Measurements from ENCODE around the gene LEMD2. TPM values are rescaled to one million over a fixed set of nuclear protein-coding genes. Genes with fewer than 3 reads are reported as not detected.

LEMD2 gene
- total and polyA plus RNA-seq, 10 donors: 38.6 to 97.6 (median 61.6) TPM

- Histone ChIP-seq H3K4me3 (no peak overlapping the region), H3K27ac (peak overlapping the region in 1 of 8 donors; percentile 38), H3K36me3 (peaks cover 0 to 15% (median 0%) of the 10 kb centered on the region in 6 donors), H3K9me3 (no peaks in the 10 kb centered on the region), H3K27me3 (replicated peaks in 1 of 7) (peaks cover 0 to under 1% (median 0%) of the 10 kb centered on the region in 7 donors), H3K4me1 (peaks cover 0 to 17% (median 6%) of the 10 kb centered on the region in 6 donors)
- WGBS, 5 donors: 79 to 91% (median 87%) methylated on average over 6 of the region's 6 CpGs
- no peak for DNase-seq
- intact Hi-C loops (cut with DNase I; ENCODE audit: low total_unique reads): no loop called here
- TF ChIP-seq POLR2AphosphoS5 (IDR thresholded peaks at IDR 0.05) (no peak), POLR2A (IDR thresholded peaks at IDR 0.05) (no peak)
- TF ChIP-seq, protein P1, sequence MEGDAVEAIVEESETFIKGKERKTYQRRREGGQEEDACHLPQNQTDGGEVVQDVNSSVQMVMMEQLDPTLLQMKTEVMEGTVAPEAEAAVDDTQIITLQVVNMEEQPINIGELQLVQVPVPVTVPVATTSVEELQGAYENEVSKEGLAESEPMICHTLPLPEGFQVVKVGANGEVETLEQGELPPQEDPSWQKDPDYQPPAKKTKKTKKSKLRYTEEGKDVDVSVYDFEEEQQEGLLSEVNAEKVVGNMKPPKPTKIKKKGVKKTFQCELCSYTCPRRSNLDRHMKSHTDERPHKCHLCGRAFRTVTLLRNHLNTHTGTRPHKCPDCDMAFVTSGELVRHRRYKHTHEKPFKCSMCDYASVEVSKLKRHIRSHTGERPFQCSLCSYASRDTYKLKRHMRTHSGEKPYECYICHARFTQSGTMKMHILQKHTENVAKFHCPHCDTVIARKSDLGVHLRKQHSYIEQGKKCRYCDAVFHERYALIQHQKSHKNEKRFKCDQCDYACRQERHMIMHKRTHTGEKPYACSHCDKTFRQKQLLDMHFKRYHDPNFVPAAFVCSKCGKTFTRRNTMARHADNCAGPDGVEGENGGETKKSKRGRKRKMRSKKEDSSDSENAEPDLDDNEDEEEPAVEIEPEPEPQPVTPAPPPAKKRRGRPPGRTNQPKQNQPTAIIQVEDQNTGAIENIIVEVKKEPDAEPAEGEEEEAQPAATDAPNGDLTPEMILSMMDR (IDR thresholded peaks at IDR 0.05 in 8 of 11, conservative IDR thresholded peaks at IDR 0.05 in 3 of 11): no peak
Observed at GRCh38 chr6:33729059-33729458, 59.9 kb downstream of the LEMD2 start.

DNA sequence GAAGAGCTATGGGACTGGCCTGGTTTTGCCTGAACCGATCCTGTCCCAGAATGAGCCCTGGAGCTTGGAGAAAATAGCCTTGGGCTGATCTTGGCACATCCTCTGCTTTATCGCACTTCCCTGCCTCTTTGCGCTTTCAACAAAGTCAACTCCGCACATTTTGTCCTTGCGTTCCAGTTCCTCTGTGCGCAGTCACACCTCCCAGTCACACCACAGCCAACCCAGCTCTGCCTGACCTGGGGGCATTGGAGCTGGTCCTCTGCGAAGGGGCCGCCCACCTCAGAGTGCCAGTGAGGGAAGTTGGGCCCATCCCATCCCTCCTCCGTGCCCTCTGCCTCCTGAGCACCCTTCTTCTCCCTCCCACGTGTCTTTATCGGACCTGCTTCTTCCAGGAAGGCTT is 60.5 kb downstream of the LEMD2 start:
- Histone ChIP-seq H3K27ac (peak overlapping the region in 1 of 8 donors; percentile 38), H3K36me3 (peaks cover 0 to 9% (median 0%) of the 10 kb centered on the region in 6 donors), H3K27me3 (replicated peaks in 1 of 7) (peaks cover 0 to 7% (median 0%) of the 10 kb centered on the region in 7 donors), H3K4me1 (peaks cover 0 to 17% (median 6%) of the 10 kb centered on the region in 6 donors), H3K9me3 (no peaks in the 10 kb centered on the region), H3K4me3 (no peak overlapping the region)
- intact Hi-C loops (cut with DNase I; ENCODE audit: low total_unique reads): no loop called here
- no peak for DNase-seq
- peak; percentile 17 to 34 (median 20) for TF ChIP-seq POLR2AphosphoS5 (IDR thresholded peaks at IDR 0.05)
- TF ChIP-seq, protein P1 (IDR thresholded peaks at IDR 0.05 in 8 of 11, conservative IDR thresholded peaks at IDR 0.05 in 3 of 11): no peak
- 71 to 86% (median 79%) methylated on average over 11 of the region's 11 CpGs for WGBS, 5 donors

DNA sequence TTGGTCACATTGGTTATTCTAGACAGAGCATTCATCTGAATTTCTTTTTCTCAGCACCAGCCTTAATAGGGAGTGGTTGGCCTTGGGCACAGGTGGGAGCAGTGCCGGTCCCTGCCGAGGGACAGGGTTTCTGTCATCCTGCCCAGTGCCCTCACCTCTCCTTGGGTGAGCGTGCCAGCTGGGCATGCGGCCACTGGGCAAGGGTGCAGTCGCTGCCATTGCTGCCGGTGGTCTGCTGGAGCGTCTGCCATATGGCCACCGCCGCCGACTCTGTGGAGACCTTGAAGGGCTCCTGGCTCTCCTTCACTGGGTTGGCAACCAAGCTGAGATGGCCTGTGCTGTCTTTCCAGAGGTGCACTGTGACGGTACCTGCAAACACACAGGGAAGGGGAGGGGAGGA is 61.0 kb downstream of the LEMD2 start:
- H3K4me3 ChIP-seq: no peak overlapping the region
- WGBS, 5 donors: 78 to 85% (median 81%) methylated on average over 9 to 11 of the region's 11 CpGs
- no peak for DNase-seq
- peaks cover 0 to 5% (median 0%) of the 10 kb centered on the region in 6 donors for H3K36me3 ChIP-seq
- no peaks in the 10 kb centered on the region for H3K9me3 ChIP-seq
- peaks cover 0 to 10% (median 0%) of the 10 kb centered on the region in 7 donors for H3K27me3 ChIP-seq (replicated peaks in 1 of 7)
- H3K27ac ChIP-seq: peak overlapping the region in 1 of 8 donors; percentile 38
- peaks cover 0 to 17% (median 6%) of the 10 kb centered on the region in 6 donors for H3K4me1 ChIP-seq
- intact Hi-C loops (cut with DNase I; ENCODE audit: low total_unique reads): no loop called here
- TF ChIP-seq, protein P1 (IDR thresholded peaks at IDR 0.05 in 8 of 11, conservative IDR thresholded peaks at IDR 0.05 in 3 of 11): no peak
- TF ChIP-seq POLR2A (IDR thresholded peaks at IDR 0.05) (no peak), POLR2AphosphoS5 (IDR thresholded peaks at IDR 0.05) (no peak)

DNA sequence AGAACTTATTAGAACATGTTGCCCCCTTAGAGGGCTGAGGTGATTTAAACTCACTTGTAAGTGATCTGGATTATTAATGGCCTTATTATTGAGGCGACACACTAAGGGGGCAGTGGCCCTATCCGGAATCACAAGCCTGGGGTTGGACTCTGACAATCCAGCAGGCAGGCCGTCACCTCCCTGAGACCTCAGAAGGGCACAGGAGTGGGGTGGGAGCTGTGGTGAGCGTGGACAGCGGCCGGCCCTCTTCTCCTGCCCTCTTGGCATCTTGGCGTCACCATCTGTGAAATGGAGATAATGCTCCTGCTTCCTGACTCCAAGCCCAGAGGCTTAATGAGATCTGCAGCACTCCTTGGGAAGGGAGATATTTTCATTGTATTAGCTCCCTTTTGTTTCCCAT is 61.8 kb downstream of the LEMD2 start:
- Histone ChIP-seq H3K27me3 (replicated peaks in 1 of 7) (peaks cover 0 to 15% (median 0%) of the 10 kb centered on the region in 7 donors), H3K4me1 (peaks cover 0 to 17% (median 6%) of the 10 kb centered on the region in 6 donors), H3K36me3 (peaks cover 0 to 5% (median 0%) of the 10 kb centered on the region in 6 donors), H3K9me3 (no peaks in the 10 kb centered on the region), H3K4me3 (no peak overlapping the region), H3K27ac (no peak overlapping the region)
- no peak for DNase-seq
- no peak for TF ChIP-seq POLR2AphosphoS5 (IDR thresholded peaks at IDR 0.05)
- TF ChIP-seq, protein P1 (IDR thresholded peaks at IDR 0.05 in 8 of 11, conservative IDR thresholded peaks at IDR 0.05 in 3 of 11): no peak
- TF ChIP-seq POLR2A (IDR thresholded peaks at IDR 0.05): no peak
- WGBS, 5 donors: 73 to 88% (median 80%) methylated on average over 4 to 7 of the region's 7 CpGs
- intact Hi-C loops (cut with DNase I; ENCODE audit: low total_unique reads): no loop called here
